ENCODE results near the gene LONP2.

DNA sequence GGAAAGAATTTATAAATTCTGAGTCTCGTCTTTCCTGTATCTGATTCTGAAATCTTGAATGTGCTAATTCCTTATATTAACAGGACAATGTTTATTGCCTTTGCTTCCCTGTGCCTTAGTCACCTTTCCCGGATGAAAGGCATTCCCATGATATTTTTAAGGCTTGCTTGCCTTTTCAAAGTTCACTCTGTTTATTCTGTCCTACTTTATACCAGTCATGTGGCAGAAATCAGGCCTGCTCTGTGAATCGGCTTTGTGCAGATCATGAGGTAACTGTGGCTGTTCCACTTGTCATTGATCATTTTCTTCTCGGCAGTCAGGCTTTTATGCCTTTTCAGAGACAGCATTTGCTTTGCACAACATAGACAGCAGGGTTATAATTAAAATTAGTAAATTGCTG, 32.0 kb downstream of the LONP2 start:
- TF ChIP-seq, protein P1, sequence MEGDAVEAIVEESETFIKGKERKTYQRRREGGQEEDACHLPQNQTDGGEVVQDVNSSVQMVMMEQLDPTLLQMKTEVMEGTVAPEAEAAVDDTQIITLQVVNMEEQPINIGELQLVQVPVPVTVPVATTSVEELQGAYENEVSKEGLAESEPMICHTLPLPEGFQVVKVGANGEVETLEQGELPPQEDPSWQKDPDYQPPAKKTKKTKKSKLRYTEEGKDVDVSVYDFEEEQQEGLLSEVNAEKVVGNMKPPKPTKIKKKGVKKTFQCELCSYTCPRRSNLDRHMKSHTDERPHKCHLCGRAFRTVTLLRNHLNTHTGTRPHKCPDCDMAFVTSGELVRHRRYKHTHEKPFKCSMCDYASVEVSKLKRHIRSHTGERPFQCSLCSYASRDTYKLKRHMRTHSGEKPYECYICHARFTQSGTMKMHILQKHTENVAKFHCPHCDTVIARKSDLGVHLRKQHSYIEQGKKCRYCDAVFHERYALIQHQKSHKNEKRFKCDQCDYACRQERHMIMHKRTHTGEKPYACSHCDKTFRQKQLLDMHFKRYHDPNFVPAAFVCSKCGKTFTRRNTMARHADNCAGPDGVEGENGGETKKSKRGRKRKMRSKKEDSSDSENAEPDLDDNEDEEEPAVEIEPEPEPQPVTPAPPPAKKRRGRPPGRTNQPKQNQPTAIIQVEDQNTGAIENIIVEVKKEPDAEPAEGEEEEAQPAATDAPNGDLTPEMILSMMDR (IDR thresholded peaks at IDR 0.05; ENCODE audit: insufficient read depth, low read depth, low read length): no peak
- TF ChIP-seq EZH2 (IDR thresholded peaks at IDR 0.05; ENCODE audit: insufficient read depth, low read length): no peak

All from astrocyte (in vitro differentiated cells and primary cell).